Stimulated activated CD8-positive, alpha-beta memory T cell treated with anti-CD3 and anti-CD28 coated beads, Interleukin-4, amount 100 ng/mL, for 48 hours (primary cell): Measurements from ENCODE around the gene ADAMTS12.

Experiments
- DNase-seq: peaks from one replicate; pipeline ENCODE4 v3.0.0-alpha.2; 2020

ADAMTS12 gene

GRCh38 chr5:33894566-33894965 is 2.8 kb upstream of the ADAMTS12 start:
- no peak for DNase-seq

- no peak for DNase-seq
Observed at GRCh38 chr5:33892620-33893137, 889 bp upstream of the ADAMTS12 start.

GRCh38 chr5:33891446-33891787 is 373 bp downstream of the ADAMTS12 start:
- DNase-seq: no peak

GRCh38 chr5:33890131-33891032 is 1.4 kb downstream of the ADAMTS12 start:
- no peak for DNase-seq

- no peak for DNase-seq
Observed at GRCh38 chr5:33888587-33888986, 3.2 kb downstream of the ADAMTS12 start.

GRCh38 chr5:33887268-33887667 is 4.5 kb downstream of the ADAMTS12 start:
- DNase-seq: no peak

GRCh38 chr5:33886283-33886682 is 5.5 kb downstream of the ADAMTS12 start:
- no peak for DNase-seq

- DNase-seq: no peak
Observed at GRCh38 chr5:33885679-33886078, 6.1 kb downstream of the ADAMTS12 start.

- no peak for DNase-seq
Observed at GRCh38 chr5:33883482-33883881, 8.3 kb downstream of the ADAMTS12 start.

- no peak for DNase-seq
Observed at GRCh38 chr5:33880319-33880718, 11.5 kb downstream of the ADAMTS12 start.

- DNase-seq: no peak
Observed at GRCh38 chr5:33877449-33877848, 14.3 kb downstream of the ADAMTS12 start.

GRCh38 chr5:33867241-33867640 is 24.5 kb downstream of the ADAMTS12 start:
- DNase-seq: no peak

GRCh38 chr5:33859177-33859576 is 32.6 kb downstream of the ADAMTS12 start:
- peak; percentile 37 for DNase-seq

- DNase-seq: no peak
Observed at GRCh38 chr5:33857037-33857436, 34.8 kb downstream of the ADAMTS12 start.

GRCh38 chr5:33855396-33855795 is 36.4 kb downstream of the ADAMTS12 start:
- no peak for DNase-seq

GRCh38 chr5:33854733-33855151 is 37.0 kb downstream of the ADAMTS12 start:
- DNase-seq: no peak

GRCh38 chr5:33852837-33853236 is 39.0 kb downstream of the ADAMTS12 start:
- no peak for DNase-seq

GRCh38 chr5:33852319-33852718 is 39.5 kb downstream of the ADAMTS12 start:
- no peak for DNase-seq

- peak; percentile 59 for DNase-seq
Observed at GRCh38 chr5:33850100-33850594, 41.6 kb downstream of the ADAMTS12 start.

- DNase-seq: no peak
Observed at GRCh38 chr5:33848554-33848953, 43.2 kb downstream of the ADAMTS12 start.

GRCh38 chr5:33846851-33847250 is 44.9 kb downstream of the ADAMTS12 start:
- no peak for DNase-seq

- DNase-seq: no peak
Observed at GRCh38 chr5:33843579-33843978, 48.2 kb downstream of the ADAMTS12 start.

- no peak for DNase-seq
Observed at GRCh38 chr5:33842456-33842855, 49.3 kb downstream of the ADAMTS12 start.

- no peak for DNase-seq
Observed at GRCh38 chr5:33841891-33842290, 49.9 kb downstream of the ADAMTS12 start.
